Measurements from ENCODE around the gene ERVK3-1.

- TF ChIP-seq YY1 (IDR thresholded peaks at IDR 0.05; ENCODE audit: low read depth) (no peak), PBX3 (IDR thresholded peaks at IDR 0.05) (no peak), CTCF (IDR thresholded peaks at IDR 0.05) (no peak), EZH2phosphoT487 (IDR thresholded peaks at IDR 0.05; ENCODE audit: borderline replicate concordance, low read depth) (no peak), RAD21 (IDR thresholded peaks at IDR 0.05; ENCODE audit: low read length) (no peak)
These were observed 40.1 kb upstream of the ERVK3-1 start for GRCh38 chr19:58265100-58265499.
